Neural progenitor cell (in vitro differentiated cells): ENCODE results near the gene ALDH1L2. TPM values are rescaled to one million over a fixed set of nuclear protein-coding genes. Genes with fewer than 3 reads are reported as not detected.

Experiments
- DNase-seq: peaks from one replicate; pipeline ENCODE4 v3.0.0-alpha.2; 2016; ENCODE audit warnings: low spot score
- H2AFZ ChIP-seq: fragments of 200-600 bp; sonication (generic); replicated peaks from 2 replicates; pipeline ENCODE4 v1.6.1; 2016; ENCODE audit warnings: antibody characterized with exemption
- H3F3A ChIP-seq: fragments of 200-600 bp; sonication (generic); 2 replicates; pipeline ENCODE4 v1.6.1; 2016; ENCODE audit warnings: antibody characterized with exemption, low read depth
- H3K27ac ChIP-seq: fragments of 200-600 bp; sonication (generic); 2 replicates; pipeline ENCODE4 v1.5.1; 2016; ENCODE audit warnings: mild to moderate bottlenecking
- H3K27me3 ChIP-seq: fragments of 200-600 bp; sonication (generic); 2 replicates; pipeline ENCODE4 v1.6.1; 2016; ENCODE audit warnings: mild to moderate bottlenecking, moderate library complexity
- H3K36me3 ChIP-seq: fragments of 200-600 bp; sonication (generic); 2 replicates; pipeline ENCODE4 v1.5.1; 2016
- H3K4me1 ChIP-seq: fragments of 200-600 bp; sonication (generic); 2 replicates; pipeline ENCODE4 v1.6.1; 2016; ENCODE audit warnings: mixed run types
- H3K4me2 ChIP-seq: fragments of 200-600 bp; sonication (generic); 2 replicates; pipeline ENCODE4 v1.6.1; 2016
- H3K4me3 ChIP-seq: fragments of 200-600 bp; sonication (generic); 2 replicates; pipeline ENCODE4 v1.5.1; 2016
- H3K79me2 ChIP-seq: fragments of 200-600 bp; sonication (generic); 2 replicates; pipeline ENCODE4 v1.6.1; 2016; ENCODE audit warnings: low read depth
- H3K9ac ChIP-seq: fragments of 200-600 bp; sonication (generic); 2 replicates; pipeline ENCODE4 v1.6.1; 2016
- H3K9me3 ChIP-seq: fragments of 200-600 bp; sonication (generic); 2 replicates; pipeline ENCODE4 v1.5.1; 2016; ENCODE audit warnings: low read depth
- H4K20me1 ChIP-seq: fragments of 200-600 bp; sonication (generic); 2 replicates; pipeline ENCODE4 v1.6.1; 2016; ENCODE audit warnings: low read depth
- H3K27ac Mint-ChIP-seq: 3 replicates; pipeline ENCODE4 v1.8.0; 2021; ENCODE audit warnings: mixed read lengths
- H3K27me3 Mint-ChIP-seq: 2 replicates; pipeline ENCODE4 v1.8.0; 2022; ENCODE audit warnings: low read depth, mild to moderate bottlenecking, inconsistent platforms, moderate library complexity, mixed read lengths; ENCODE audit not compliant: insufficient read depth
- H3K36me3 Mint-ChIP-seq: 3 replicates; pipeline ENCODE4 v1.8.0; 2021; ENCODE audit warnings: mixed read lengths
- H3K4me1 Mint-ChIP-seq: 3 replicates; pipeline ENCODE4 v1.8.0; 2021; ENCODE audit warnings: mixed read lengths
- H3K4me3 Mint-ChIP-seq: 3 replicates; pipeline ENCODE4 v1.8.0; 2021; ENCODE audit warnings: mild to moderate bottlenecking, moderate library complexity, mixed read lengths
- H3K9me3 Mint-ChIP-seq: 3 replicates; pipeline ENCODE4 v1.8.0; 2020; ENCODE audit warnings: mixed read lengths
- EZH2 ChIP-seq: fragments of 200-600 bp; sonication (generic); IDR thresholded peaks from 2 replicates; pipeline ENCODE4 v1.6.1; 2017; ENCODE audit warnings: antibody characterized with exemption, mild to moderate bottlenecking, moderate library complexity
- EZH2phosphoT487 ChIP-seq: fragments of 200-600 bp; sonication (generic); IDR thresholded peaks from 2 replicates; pipeline ENCODE4 v1.6.1; 2017; ENCODE audit warnings: antibody characterized with exemption
- total RNA-seq: library from RNA; depleted of rRNA; stranded (reverse); fragments of >200 nt; gene quantifications from 2 replicates; pipeline ENCODE4 v1.2.3, GENCODE V29; 2015; ENCODE audit warnings: low replicate concordance
- TF ChIP-seq, protein P1 (sequence below): fragments of 200-600 bp; sonication (generic); IDR thresholded peaks from 2 replicates; pipeline ENCODE4 v1.5.1; 2017; ENCODE audit warnings: antibody characterized with exemption, mild to moderate bottlenecking

ALDH1L2 gene
- total RNA-seq, 1 donor from 2014 or later: 0.13 TPM

- H3K27me3 ChIP-seq: no peaks in the 10 kb centered on the region
- no peak overlapping the region for H3K4me2 ChIP-seq
- peaks cover 11% of the 10 kb centered on the region for H3K36me3 ChIP-seq
- Mint-ChIP-seq H3K4me1 (no peaks in the 10 kb centered on the region), H3K27me3 (peaks cover 4% of the 10 kb centered on the region), H3K36me3 (peaks cover 65% of the 10 kb centered on the region), H3K9me3 (no peaks in the 10 kb centered on the region), H3K27ac (no peak overlapping the region), H3K4me3 (no peak overlapping the region)
- H3K27ac ChIP-seq: no peak overlapping the region
- no peaks in the 10 kb centered on the region for H3F3A ChIP-seq
- H3K4me1 ChIP-seq: no peaks in the 10 kb centered on the region
- DNase-seq: no peak
- no peak overlapping the region for H3K4me3 ChIP-seq
- peaks cover 3% of the 10 kb centered on the region for H4K20me1 ChIP-seq
- no peak overlapping the region for H3K9ac ChIP-seq
- no peak overlapping the region for H2AFZ ChIP-seq
- H3K9me3 ChIP-seq: no peaks in the 10 kb centered on the region
- no peak for TF ChIP-seq EZH2phosphoT487
- TF ChIP-seq, protein P1, sequence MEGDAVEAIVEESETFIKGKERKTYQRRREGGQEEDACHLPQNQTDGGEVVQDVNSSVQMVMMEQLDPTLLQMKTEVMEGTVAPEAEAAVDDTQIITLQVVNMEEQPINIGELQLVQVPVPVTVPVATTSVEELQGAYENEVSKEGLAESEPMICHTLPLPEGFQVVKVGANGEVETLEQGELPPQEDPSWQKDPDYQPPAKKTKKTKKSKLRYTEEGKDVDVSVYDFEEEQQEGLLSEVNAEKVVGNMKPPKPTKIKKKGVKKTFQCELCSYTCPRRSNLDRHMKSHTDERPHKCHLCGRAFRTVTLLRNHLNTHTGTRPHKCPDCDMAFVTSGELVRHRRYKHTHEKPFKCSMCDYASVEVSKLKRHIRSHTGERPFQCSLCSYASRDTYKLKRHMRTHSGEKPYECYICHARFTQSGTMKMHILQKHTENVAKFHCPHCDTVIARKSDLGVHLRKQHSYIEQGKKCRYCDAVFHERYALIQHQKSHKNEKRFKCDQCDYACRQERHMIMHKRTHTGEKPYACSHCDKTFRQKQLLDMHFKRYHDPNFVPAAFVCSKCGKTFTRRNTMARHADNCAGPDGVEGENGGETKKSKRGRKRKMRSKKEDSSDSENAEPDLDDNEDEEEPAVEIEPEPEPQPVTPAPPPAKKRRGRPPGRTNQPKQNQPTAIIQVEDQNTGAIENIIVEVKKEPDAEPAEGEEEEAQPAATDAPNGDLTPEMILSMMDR: no peak
- no peak for TF ChIP-seq EZH2
- peaks cover 2% of the 10 kb centered on the region for H3K79me2 ChIP-seq
Measured at GRCh38 chr12:104997541-104997940, 86.7 kb downstream of the ALDH1L2 start.

DNA sequence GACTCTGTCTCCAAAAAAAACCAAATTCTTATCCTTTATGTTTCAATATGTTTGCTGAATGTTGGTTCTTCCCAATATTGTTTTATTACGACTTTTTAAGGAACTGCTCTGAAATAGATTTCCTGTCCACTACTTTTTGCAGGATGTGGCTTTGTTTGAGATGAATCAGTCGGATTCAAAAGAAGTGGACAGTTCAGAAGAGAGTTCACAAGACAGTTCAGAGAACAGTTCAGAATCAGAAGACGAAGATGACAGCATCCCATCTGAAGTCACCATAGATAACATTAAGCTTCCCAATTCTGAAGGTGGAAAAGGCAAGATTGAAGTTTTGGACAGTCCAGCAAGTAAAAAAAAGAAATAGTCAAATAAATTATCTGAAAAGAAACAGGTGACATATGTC, 89.9 kb downstream of the ALDH1L2 start:
- peaks cover 16% of the 10 kb centered on the region for H3K36me3 ChIP-seq
- no peak overlapping the region for H2AFZ ChIP-seq

DNA sequence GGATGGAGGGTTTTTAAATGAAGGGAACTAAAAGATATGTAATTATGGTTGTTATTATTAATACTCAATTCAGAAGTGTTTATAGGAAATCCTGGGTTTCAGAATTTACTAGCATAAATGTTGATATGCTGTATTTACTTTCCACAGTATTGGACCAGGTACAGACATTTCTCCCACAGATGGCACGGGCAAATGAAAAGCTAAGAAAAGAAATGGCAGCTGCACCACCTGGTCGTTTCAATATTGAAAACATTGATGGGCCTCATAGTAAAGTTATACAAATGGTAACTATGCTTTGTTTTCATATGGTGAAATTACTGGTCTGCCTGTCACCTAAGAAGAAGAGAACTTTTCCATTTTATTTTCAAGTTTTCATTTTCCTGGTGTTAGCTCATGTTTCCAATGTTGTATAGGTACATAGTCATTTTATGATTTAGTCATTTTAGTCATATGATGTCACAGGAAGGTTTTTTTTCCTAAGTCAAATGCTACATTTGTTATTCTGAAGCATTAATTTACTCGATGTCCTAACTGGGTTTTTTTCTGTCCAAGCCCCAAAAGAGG, 92.6 kb downstream of the ALDH1L2 start:
- Histone ChIP-seq H2AFZ (no peak overlapping the region), H3K4me3 (no peak overlapping the region), H3K79me2 (peaks cover 44% of the 10 kb centered on the region), H3K36me3 (peaks cover 28% of the 10 kb centered on the region), H4K20me1 (peaks cover 18% of the 10 kb centered on the region), H3K9ac (no peak overlapping the region), H3K4me1 (peaks cover 10% of the 10 kb centered on the region), H3K27me3 (no peaks in the 10 kb centered on the region), H3K4me2 (no peak overlapping the region), H3K9me3 (no peaks in the 10 kb centered on the region), H3K27ac (no peak overlapping the region), H3F3A (no peaks in the 10 kb centered on the region)
- TF ChIP-seq EZH2phosphoT487 (no peak), EZH2 (no peak)
- TF ChIP-seq, protein P1: no peak
- Mint-ChIP-seq H3K9me3 (no peaks in the 10 kb centered on the region), H3K27ac (no peak overlapping the region), H3K36me3 (peaks cover 44% of the 10 kb centered on the region), H3K27me3 (no peaks in the 10 kb centered on the region), H3K4me1 (peaks cover 15% of the 10 kb centered on the region), H3K4me3 (no peak overlapping the region)
- no peak for DNase-seq

More for the DNA sequence above, 89.9 kb downstream of the ALDH1L2 start:
- TF ChIP-seq EZH2 (no peak), EZH2phosphoT487 (no peak)
- TF ChIP-seq, protein P1: no peak
- Mint-ChIP-seq H3K9me3 (no peaks in the 10 kb centered on the region), H3K27me3 (peaks cover 4% of the 10 kb centered on the region), H3K36me3 (peaks cover 56% of the 10 kb centered on the region), H3K4me3 (no peak overlapping the region), H3K4me1 (no peaks in the 10 kb centered on the region), H3K27ac (no peak overlapping the region)
- no peaks in the 10 kb centered on the region for H3K27me3 ChIP-seq
- H3K27ac ChIP-seq: no peak overlapping the region
- H3K4me2 ChIP-seq: no peak overlapping the region
- H3K4me1 ChIP-seq: no peaks in the 10 kb centered on the region
- no peaks in the 10 kb centered on the region for H3F3A ChIP-seq
- no peaks in the 10 kb centered on the region for H3K9me3 ChIP-seq
- DNase-seq: no peak
- peaks cover 17% of the 10 kb centered on the region for H3K79me2 ChIP-seq
- no peak overlapping the region for H3K9ac ChIP-seq
- no peak overlapping the region for H3K4me3 ChIP-seq
- H4K20me1 ChIP-seq: peaks cover 3% of the 10 kb centered on the region
